Activated CD8-positive, alpha-beta T cell treated with anti-CD3 and anti-CD28 coated beads for 36 hours (primary cell): ENCODE data around the gene CLTB. TPM values are rescaled to one million over a fixed set of nuclear protein-coding genes. Genes with fewer than 3 reads are reported as not detected.
A peak's percentile ranks its signal among the peaks of the same experiment; 100 is the strongest.

Experiments used
- ATAC-seq: fragments of 200-7000 bp; cut with Tn5 transposase; one replicate; pipeline ENCODE4 v1.10.0; 2021; ENCODE audit warnings: mild to moderate bottlenecking, moderate library complexity
- CTCF ChIA-PET: fragments of 350-600 bp; sonication (Branson Sonifier 250); formaldehyde crosslinking; loops from one replicate; lab custom pipeline; 2021; ENCODE audit warnings: antibody characterized with exemption; lab: Charles Lee
- POLR2A ChIA-PET: fragments of 350-600 bp; sonication (Branson Sonifier 250); formaldehyde crosslinking; loops from one replicate; lab custom pipeline; 2021; ENCODE audit warnings: antibody characterized with exemption; lab: Charles Lee
- DNase-seq: peaks from one replicate; pipeline ENCODE4 v3.0.0-alpha.2; 2020
- H3K27ac Mint-ChIP-seq: one replicate; pipeline ENCODE4 v1.8.0; 2021; ENCODE audit warnings: mild to moderate bottlenecking, mixed read lengths
- H3K27me3 Mint-ChIP-seq: one replicate; pipeline ENCODE4 v1.8.0; 2021; ENCODE audit warnings: mixed read lengths
- H3K36me3 Mint-ChIP-seq: one replicate; pipeline ENCODE4 v1.8.0; 2021; ENCODE audit warnings: low read depth, mixed read lengths
- H3K4me1 Mint-ChIP-seq: one replicate; pipeline ENCODE4 v1.8.0; 2021; ENCODE audit warnings: low read depth, mixed read lengths
- H3K4me3 Mint-ChIP-seq: one replicate; pipeline ENCODE4 v1.8.0; 2021; ENCODE audit warnings: mild to moderate bottlenecking, moderate library complexity, mixed read lengths
- H3K9me3 Mint-ChIP-seq: one replicate; pipeline ENCODE4 v1.8.0; 2021; ENCODE audit warnings: mixed read lengths
- CTCF ChIP-seq: fragments of 200-600 bp; IDR thresholded peaks from one replicate; pipeline ENCODE4 v1.8.0; 2022; ENCODE audit warnings: antibody characterized with exemption, mild to moderate bottlenecking
- intact Hi-C: fragments of 100-400 bp; cut with micrococcal nuclease; formaldehyde crosslinking; loops from one replicate; pipeline ENCODE4 v1.10.0; 2022
- total RNA-seq, 2 experiments: library from RNA; stranded (reverse); gene quantifications; one replicate each; pipeline ENCODE4 v1.2.3, GENCODE V29; 2021

Gene CLTB
- total RNA-seq: 10 to 100 TPM; 48.2 to 48.6 TPM

GRCh38 chr5:176415952-176416924, at the start of gene CLTB:
TSS of gene CLTB (minus strand) at chr5:176416539. CDS start at chr5:176416363, 176 bp downstream.
- no peaks in the 10 kb centered on the region for H3K36me3 Mint-ChIP-seq
- POLR2A ChIA-PET: interaction anchor here (0.6 to 2.3 kb wide), 12 partner anchors 10 to 896 kb away, joined by 3 to 21 read pairs (median 4); partner anchors contain the start of genes FAF2 and KIAA1191
- intact Hi-C loops: no loop called here
- H3K4me1 Mint-ChIP-seq: peaks cover 40% of the 10 kb centered on the region
- peak; percentile 71 for TF ChIP-seq CTCF
- H3K4me3 Mint-ChIP-seq: peak within 1 kb of the TSS; percentile 77
- no peaks in the 10 kb centered on the region for H3K27me3 Mint-ChIP-seq
- peak; percentile 89 for DNase-seq
- ATAC-seq: peak; percentile 96
- no peaks in the 10 kb centered on the region for H3K9me3 Mint-ChIP-seq
- CTCF ChIA-PET: interaction anchor here (0.6 to 2.4 kb wide), 25 partner anchors 9 to 686 kb away, joined by 3 to 21 read pairs (median 4); partner anchors contain the start of genes EIF4E1B, FAF2, RNF44 and SNCB
- peak within 1 kb of the TSS; percentile 72 for H3K27ac Mint-ChIP-seq

GRCh38 chr5:176463113-176463764, 46.9 kb upstream of the CLTB start:
- DNase-seq (no peak), ATAC-seq (no peak)
- Mint-ChIP-seq H3K4me3 (no peak overlapping the region), H3K27ac (no peak overlapping the region), H3K9me3 (no peaks in the 10 kb centered on the region), H3K36me3 (peaks cover 28% of the 10 kb centered on the region), H3K4me1 (peaks cover 19% of the 10 kb centered on the region), H3K27me3 (no peaks in the 10 kb centered on the region)
- ChIA-PET POLR2A (interaction anchor here (0.7 kb wide), 1 partner anchor 10 kb away, joined by 3 read pairs; no protein-coding TSS in a partner anchor), CTCF (interaction anchor here (1.0 kb wide), 1 partner anchor 11 kb away, joined by 3 read pairs; no protein-coding TSS in a partner anchor)
- intact Hi-C loops: no loop called here
- TF ChIP-seq CTCF: no peak

- no peak overlapping the region for H3K4me3 Mint-ChIP-seq
- intact Hi-C loops: no loop called here
- H3K27me3 Mint-ChIP-seq: no peaks in the 10 kb centered on the region
- DNase-seq: no peak
- no peak for ATAC-seq
- no peak for TF ChIP-seq CTCF
- peaks cover 25% of the 10 kb centered on the region for H3K4me1 Mint-ChIP-seq
- H3K9me3 Mint-ChIP-seq: no peaks in the 10 kb centered on the region
- H3K27ac Mint-ChIP-seq: no peak overlapping the region
- CTCF ChIA-PET: no interaction called here
- POLR2A ChIA-PET: interaction anchor here (0.7 kb wide), 1 partner anchor 14 kb away, joined by 3 read pairs; the partner anchor contains the start of gene FAF2
- peaks cover 21% of the 10 kb centered on the region for H3K36me3 Mint-ChIP-seq
Measured at GRCh38 chr5:176461349-176461748, 45.0 kb upstream of the CLTB start.

- Mint-ChIP-seq H3K4me1 (peaks cover 27% of the 10 kb centered on the region), H3K9me3 (no peaks in the 10 kb centered on the region), H3K27me3 (no peaks in the 10 kb centered on the region), H3K27ac (no peak overlapping the region), H3K4me3 (no peak overlapping the region), H3K36me3 (peaks cover 22% of the 10 kb centered on the region)
- DNase-seq: no peak
- ATAC-seq: no peak
- ChIA-PET POLR2A (no interaction called here), CTCF (interaction anchor here (0.8 to 1.5 kb wide), 2 partner anchors 9 to 75 kb away, joined by 3 read pairs; no protein-coding TSS in a partner anchor)
- intact Hi-C loops: no loop called here
- TF ChIP-seq CTCF: no peak
Measured at GRCh38 chr5:176458904-176459561, 42.7 kb upstream of the CLTB start.
